H1 (cell line): ENCODE measurements around the gene MRE11. TPM values are rescaled to one million over a fixed set of nuclear protein-coding genes. Genes with fewer than 3 reads are reported as not detected.

Experiments used
- BCL11A ChIP-seq, 2 experiments: IDR thresholded peaks; one replicate each; pipeline ENCODE4 v1.6.1; 2011; ENCODE audit warnings: low read depth in 2 of 2, low read length in 2 of 2, mild to moderate bottlenecking in 2 of 2
- CBX8 ChIP-seq: fragments of 300-800, 300-1000 bp; sonication (generic); IDR thresholded peaks from 2 replicates; pipeline ENCODE4 v1.7.1; 2016; ENCODE audit warnings: low read depth, low read length, borderline replicate concordance
- CHD7 ChIP-seq: fragments of 300-600 bp; sonication (generic); IDR thresholded peaks from 2 replicates; pipeline ENCODE4 v1.7.1; 2012; ENCODE audit warnings: low read length, moderate library complexity, mild to moderate bottlenecking, inconsistent platforms; ENCODE audit not compliant: insufficient replicate concordance
- HDAC2 ChIP-seq, 2 experiments: fragments of 300-600 bp in 1 of 2; sonication (generic) in 1 of 2; IDR thresholded peaks; 2 replicates each; pipeline ENCODE4 v1.6.1; 2011 to 2012; ENCODE audit warnings: low read depth in 2 of 2, low read length in 2 of 2, mild to moderate bottlenecking in 2 of 2, moderate library complexity in 2 of 2, borderline replicate concordance in 1 of 2, inconsistent platforms in 1 of 2
- KDM1A ChIP-seq: fragments of 200-600, 300-600 bp; sonication (generic); IDR thresholded peaks from 2 replicates; pipeline ENCODE4 v1.7.1; 2016; ENCODE audit warnings: mild to moderate bottlenecking, low read length, borderline replicate concordance
- SIRT6 ChIP-seq: IDR thresholded peaks from one replicate; pipeline ENCODE4 v1.7.1; 2012; ENCODE audit warnings: low read length, inconsistent platforms
- polyA plus RNA-seq, 7 experiments: library from polyadenylated mRNA; depleted of rRNA in 3 of 7; stranded (reverse) in 5 of 7; unstranded in 2 of 7; fragments of >200 nt in 5 of 7; fragments of 200-250 nt in 2 of 7; gene quantifications; 1 replicate in 5 of 7; 2 replicates in 1 of 7; 4 replicates in 1 of 7; pipeline versions ENCODE4 v1.2.1 to v1.2.3, GENCODE V29; 2011 to 2013; ENCODE audit warnings: missing spikeins in 2 of 7, mixed read lengths in 2 of 7
- total RNA-seq: library from RNA; stranded (reverse); fragmentation: NEBNext Ultra II Directional; extraction: Animal tissue kit (Norgen Biotek cat#: 25700); gene quantifications from 2 replicates; pipeline ENCODE4 v1.2.1, GENCODE V29; 2021

The MRE11 gene
- total and polyA plus RNA-seq, 2 of the 8 experiments (the other 6 are each of a cell fraction or from before 2014, with no cell fraction given), result 7.2 to 43.4 TPM

- TF ChIP-seq BCL11A (IDR thresholded peaks at IDR 0.05; ENCODE audit: low read depth in 2 of 2, low read length in 2 of 2) (no peak), CHD7 (no peak), SIRT6 (no peak), KDM1A (no peak), CBX8 (no peak), HDAC2 (IDR thresholded peaks at IDR 0.05; ENCODE audit: borderline replicate concordance in 1 of 2, low read depth in 2 of 2, low read length in 2 of 2) (no peak)
- TF ChIP-seq, all 59 proteins: peak for 0
Measured at GRCh38 chr11:94396282-94396681, 97.4 kb downstream of the MRE11 start (continued).
